OCI-LY7 (cell line): ENCODE results near the gene APOC3. TPM values are rescaled to one million over a fixed set of nuclear protein-coding genes. Genes with fewer than 3 reads are reported as not detected.

Experiments
- BruUV-seq: library from RNA; stranded (reverse); fragments of 400-500 nt; replicated peaks from 2 replicates; lab custom pipeline; 2021; lab: Mats Ljungman, UMichigan
- CTCF ChIA-PET: fragments of 300-600 bp; sonication (Branson Sonifier 250); formaldehyde crosslinking; loops from one replicate; lab custom pipeline; 2022; ENCODE audit warnings: antibody characterized with exemption; ENCODE audit not compliant: unreplicated experiment; lab: Charles Lee
- POLR2A ChIA-PET: fragments of 300-600 bp; sonication (Branson Sonifier 250); formaldehyde crosslinking; loops from one replicate; lab custom pipeline; 2022; ENCODE audit warnings: antibody characterized with exemption; lab: Charles Lee
- DNase-seq: peaks from one replicate; pipeline ENCODE4 v3.0.0-alpha.2; 2015; ENCODE audit warnings: low spot score
- H2AFZ ChIP-seq: fragments of 200-600 bp; sonication (generic), shearing (Covaris generic); 2 replicates; pipeline ENCODE4 v1.6.1; 2014; ENCODE audit warnings: mild to moderate bottlenecking, antibody characterized with exemption, low read length, moderate library complexity
- H3K27ac ChIP-seq: fragments of 200-600 bp; sonication (generic); 2 replicates; pipeline ENCODE4 v1.5.1; 2014; ENCODE audit warnings: mixed run types, low read depth, mild to moderate bottlenecking, moderate library complexity, low read length, inconsistent platforms; ENCODE audit not compliant: poor library complexity, severe bottlenecking
- H3K36me3 ChIP-seq: fragments of 200-600 bp; sonication (generic); 2 replicates; pipeline ENCODE4 v1.6.1; 2014; ENCODE audit warnings: mild to moderate bottlenecking, antibody characterized with exemption, low read length, moderate library complexity, mixed read lengths; ENCODE audit not compliant: insufficient read depth
- H3K4me1 ChIP-seq: fragments of 200-600 bp; sonication (generic); 2 replicates; pipeline ENCODE4 v1.5.1; 2014; ENCODE audit warnings: mild to moderate bottlenecking, low read length; ENCODE audit not compliant: insufficient read depth, poor library complexity, severe bottlenecking
- H3K4me2 ChIP-seq: fragments of 200-600 bp; sonication (generic); 2 replicates; pipeline ENCODE4 v1.6.1; 2014; ENCODE audit warnings: mild to moderate bottlenecking, low read length
- H3K4me3 ChIP-seq: fragments of 200-600 bp; sonication (generic); 2 replicates; pipeline ENCODE4 v1.5.1; 2014; ENCODE audit warnings: mild to moderate bottlenecking, low read depth, low read length; ENCODE audit not compliant: poor library complexity, severe bottlenecking
- H3K79me2 ChIP-seq: fragments of 200-600 bp; sonication (generic); 2 replicates; pipeline ENCODE4 v1.6.1; 2016; ENCODE audit warnings: low read depth, mild to moderate bottlenecking, low read length, moderate library complexity, mixed read lengths; ENCODE audit not compliant: insufficient read depth
- H3K9me2 ChIP-seq: fragments of 200-600 bp; sonication (generic); 2 replicates; pipeline ENCODE4 v1.6.1; 2016; ENCODE audit warnings: mild to moderate bottlenecking, low read length, mixed read lengths; ENCODE audit not compliant: insufficient read depth
- H3K9me3 ChIP-seq: fragments of 200-600 bp; sonication (generic); 2 replicates; pipeline ENCODE4 v1.6.1; 2014; ENCODE audit warnings: mild to moderate bottlenecking, mixed run types, low read length, mixed read lengths
- H4K20me1 ChIP-seq: fragments of 200-600 bp; sonication (generic); 2 replicates; pipeline ENCODE4 v1.6.1; 2014; ENCODE audit warnings: mild to moderate bottlenecking, antibody characterized with exemption, low read length, moderate library complexity, mixed read lengths; ENCODE audit not compliant: insufficient read depth
- EZH2phosphoT487 ChIP-seq: fragments of 200-600 bp; sonication (generic); IDR thresholded peaks from 2 replicates; pipeline ENCODE4 v1.6.1; 2018; ENCODE audit warnings: low read depth, borderline replicate concordance, mild to moderate bottlenecking, mixed run types, antibody characterized with exemption, low read length, moderate library complexity, mixed read lengths
- intact Hi-C: fragments of 100-400 bp; cut with micrococcal nuclease; formaldehyde crosslinking; loops from one replicate; pipeline ENCODE4 v1.10.0; 2022; ENCODE audit not compliant: unreplicated experiment
- total RNA-seq, 2 experiments: library from RNA; depleted of rRNA in 1 of 2; stranded (reverse); fragments of >200 nt in 1 of 2; shearing (Covaris generic) in 1 of 2; gene quantifications; 2 replicates each; pipeline ENCODE4 v1.2.3, GENCODE V29; 2014 to 2022
- TF ChIP-seq, protein P1 (sequence below): fragments of 200-600 bp; sonication (generic); conservative IDR thresholded peaks from 2 replicates; pipeline ENCODE4 v1.5.1; 2014; ENCODE audit warnings: mild to moderate bottlenecking, antibody characterized with exemption, low read length, moderate library complexity, mixed read lengths

The APOC3 gene
- total RNA-seq, 2 experiments from 2014 or later, result not detected

DNA sequence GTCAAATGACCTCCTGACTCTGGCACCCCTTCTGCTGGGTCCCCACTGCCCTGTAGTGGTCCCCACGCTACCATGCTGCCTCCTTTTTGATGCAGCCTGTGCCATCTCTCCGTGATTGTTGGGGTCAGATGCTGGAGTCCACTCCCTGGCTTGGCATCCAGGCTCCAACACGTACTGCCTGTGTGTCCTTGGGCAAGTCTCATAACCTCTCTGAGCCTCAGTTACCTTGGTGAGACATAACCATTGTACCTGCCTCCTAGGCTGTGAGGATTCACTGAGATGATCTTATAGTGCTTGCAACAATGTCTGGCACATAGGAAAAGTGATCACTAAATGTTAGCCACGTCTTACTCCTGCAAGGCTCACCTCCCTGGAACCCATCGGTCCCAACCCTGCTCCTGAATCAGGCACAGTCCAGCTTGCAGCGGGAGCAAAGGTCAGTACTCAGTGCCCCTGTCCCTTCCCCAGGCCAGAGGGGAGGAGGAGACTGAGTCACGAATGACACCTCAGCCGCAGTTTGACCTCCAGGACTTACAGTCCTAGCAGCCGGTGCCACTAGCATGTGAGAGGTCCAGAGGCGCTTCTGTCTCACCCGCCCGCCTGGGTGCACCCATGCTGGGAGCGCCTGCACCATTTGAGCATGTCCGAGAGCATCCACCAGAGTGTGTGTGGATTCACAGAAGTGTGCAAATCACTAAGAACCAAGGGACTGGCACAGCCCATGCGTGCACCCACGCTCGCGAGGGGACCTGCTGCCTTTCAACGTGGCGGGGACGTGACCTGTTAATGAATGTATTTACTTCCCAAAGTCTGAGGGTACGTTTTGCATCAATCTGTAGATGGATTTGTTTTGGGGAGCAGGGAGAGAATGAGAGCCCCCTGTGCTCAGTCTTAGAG lies 3.6 kb upstream of the APOC3 start:
- Histone ChIP-seq H2AFZ (no peak overlapping the region), H3K9me2 (no peaks in the 10 kb centered on the region), H3K4me3 (no peak overlapping the region), H3K9me3 (no peaks in the 10 kb centered on the region), H3K79me2 (no peaks in the 10 kb centered on the region), H3K4me1 (no peaks in the 10 kb centered on the region), H3K27ac (no peak overlapping the region), H4K20me1 (no peaks in the 10 kb centered on the region), H3K36me3 (no peaks in the 10 kb centered on the region), H3K4me2 (no peak overlapping the region)
- ChIA-PET POLR2A (interaction anchor here (0.8 kb wide), 1 partner anchor 32 kb away, joined by 4 read pairs; no protein-coding TSS in a partner anchor), CTCF (no interaction called here)
- BruUV-seq, result no TSS peak
- intact Hi-C loops, result no loop called here
- no peak for TF ChIP-seq EZH2phosphoT487
- TF ChIP-seq, protein P1, sequence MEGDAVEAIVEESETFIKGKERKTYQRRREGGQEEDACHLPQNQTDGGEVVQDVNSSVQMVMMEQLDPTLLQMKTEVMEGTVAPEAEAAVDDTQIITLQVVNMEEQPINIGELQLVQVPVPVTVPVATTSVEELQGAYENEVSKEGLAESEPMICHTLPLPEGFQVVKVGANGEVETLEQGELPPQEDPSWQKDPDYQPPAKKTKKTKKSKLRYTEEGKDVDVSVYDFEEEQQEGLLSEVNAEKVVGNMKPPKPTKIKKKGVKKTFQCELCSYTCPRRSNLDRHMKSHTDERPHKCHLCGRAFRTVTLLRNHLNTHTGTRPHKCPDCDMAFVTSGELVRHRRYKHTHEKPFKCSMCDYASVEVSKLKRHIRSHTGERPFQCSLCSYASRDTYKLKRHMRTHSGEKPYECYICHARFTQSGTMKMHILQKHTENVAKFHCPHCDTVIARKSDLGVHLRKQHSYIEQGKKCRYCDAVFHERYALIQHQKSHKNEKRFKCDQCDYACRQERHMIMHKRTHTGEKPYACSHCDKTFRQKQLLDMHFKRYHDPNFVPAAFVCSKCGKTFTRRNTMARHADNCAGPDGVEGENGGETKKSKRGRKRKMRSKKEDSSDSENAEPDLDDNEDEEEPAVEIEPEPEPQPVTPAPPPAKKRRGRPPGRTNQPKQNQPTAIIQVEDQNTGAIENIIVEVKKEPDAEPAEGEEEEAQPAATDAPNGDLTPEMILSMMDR, result no peak
- no peak for DNase-seq

DNA sequence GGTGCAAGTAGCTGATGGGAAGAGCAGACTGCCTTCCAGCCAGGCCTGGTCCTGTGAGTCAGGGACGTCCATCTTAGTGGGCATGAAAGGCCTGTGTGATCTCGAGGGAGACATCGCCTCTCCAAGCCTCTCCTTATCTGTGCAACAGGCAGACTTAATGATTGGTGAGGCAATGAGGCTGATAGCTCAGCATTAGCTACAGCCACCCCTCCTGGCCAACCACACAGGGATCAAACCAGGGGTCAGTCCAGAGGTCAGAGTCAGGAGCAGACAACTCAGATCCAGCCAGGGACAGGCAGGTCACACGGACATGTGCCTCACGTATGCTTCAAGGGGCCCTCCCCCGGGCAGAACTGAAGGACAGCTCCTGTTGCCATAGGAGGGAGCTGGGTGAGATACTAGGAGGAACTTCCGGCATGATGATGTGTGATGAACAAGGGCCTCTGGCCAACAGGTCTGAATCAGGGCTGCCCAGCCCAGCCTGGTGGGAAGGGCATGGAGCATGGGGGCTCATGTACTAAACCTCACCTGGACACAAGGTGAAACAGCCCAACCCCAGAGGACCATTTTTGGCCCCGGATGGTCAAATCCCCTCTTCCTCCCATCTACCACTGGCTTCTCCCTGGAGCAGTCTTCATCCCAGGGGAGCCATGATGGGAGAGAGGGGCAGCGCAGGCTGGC lies 2.8 kb upstream of the APOC3 start:
- BruUV-seq, result no TSS peak
- Histone ChIP-seq H3K36me3 (no peaks in the 10 kb centered on the region), H3K9me3 (no peaks in the 10 kb centered on the region), H3K9me2 (no peaks in the 10 kb centered on the region), H2AFZ (no peak overlapping the region), H4K20me1 (no peaks in the 10 kb centered on the region), H3K4me3 (no peak overlapping the region), H3K4me2 (no peak overlapping the region), H3K4me1 (no peaks in the 10 kb centered on the region), H3K27ac (no peak overlapping the region), H3K79me2 (no peaks in the 10 kb centered on the region)
- intact Hi-C loops, result no loop called here
- no peak for TF ChIP-seq EZH2phosphoT487
- TF ChIP-seq, protein P1, result no peak
- DNase-seq, result no peak
- ChIA-PET CTCF (interaction anchor here (0.6 kb wide), 1 partner anchor 403 kb away, joined by 3 read pairs; no protein-coding TSS in a partner anchor), POLR2A (interaction anchor here (0.8 kb wide), 1 partner anchor 33 kb away, joined by 4 read pairs; no protein-coding TSS in a partner anchor)
